Uterus (tissue), 4 donors: ENCODE results near the gene MAP4K4. TPM values are rescaled to one million over a fixed set of nuclear protein-coding genes. Genes with fewer than 3 reads are reported as not detected.
A peak's percentile ranks its signal among the peaks of the same experiment; 100 is the strongest.

Experiments
- DNase-seq, 2 donors: peaks; one replicate each; pipeline ENCODE4 v3.0.0-alpha.2; 2019 to 2020
- H3K27ac ChIP-seq, 2 donors: fragments of 200-600 bp; sonication (generic); 1 replicate in 1 of 2; 2 replicates in 1 of 2; pipeline ENCODE4 v1.5.1; 2016 to 2018
- H3K27me3 ChIP-seq, 2 donors: fragments of 200-600 bp; sonication (generic); one replicate each; pipeline ENCODE4 v1.5.1; 2018 to 2019; ENCODE audit warnings: control low read depth in 1 of 2
- H3K36me3 ChIP-seq, 2 donors: fragments of 200-600 bp; sonication (generic); one replicate each; pipeline ENCODE4 v1.5.1; 2019; ENCODE audit warnings: control low read depth in 1 of 2
- H3K4me1 ChIP-seq, 2 donors: fragments of 200-600 bp; sonication (generic); one replicate each; pipeline ENCODE4 v1.5.1; 2018 to 2019; ENCODE audit warnings: control low read depth in 1 of 2
- H3K4me3 ChIP-seq, 2 donors: fragments of 200-600 bp; sonication (generic); 1 replicate in 1 of 2; 2 replicates in 1 of 2; pipeline ENCODE4 v1.5.1; 2018 to 2019; ENCODE audit warnings: mild to moderate bottlenecking in 1 of 2
- H3K9me3 ChIP-seq, 2 donors: fragments of 200-600 bp; sonication (generic); one replicate each; pipeline ENCODE4 v1.5.1; 2019; ENCODE audit warnings: control low read depth in 1 of 2
- CTCF ChIP-seq, 4 experiments: fragments of 200-600 bp in 2 of 4; fragments of 450-650 bp in 2 of 4; sonication (generic) in 2 of 4; IDR thresholded peaks; one replicate each; pipeline ENCODE4 v1.5.1; 2016 to 2019; ENCODE audit warnings: antibody characterized with exemption in 4 of 4, mild to moderate bottlenecking in 2 of 4, moderate library complexity in 1 of 4
- POLR2A ChIP-seq, 2 donors: fragments of 450-650 bp; IDR thresholded peaks; one replicate each; pipeline ENCODE4 v1.6.1; 2016; ENCODE audit warnings: antibody characterized with exemption in 2 of 2, mild to moderate bottlenecking in 1 of 2, moderate library complexity in 1 of 2
- intact Hi-C: fragments of 100-400 bp; cut with DNase I; formaldehyde crosslinking; loops from one replicate; pipeline ENCODE4 v1.15.1; 2023; ENCODE audit warnings: low total_unique reads
- total RNA-seq, 4 donors: library from RNA; depleted of rRNA in 3 of 4; stranded (reverse); fragments of >200 nt in 3 of 4; gene quantifications; one replicate each; pipeline versions ENCODE4 v1.1.0 to v1.2.4, GENCODE V29; 2014 to 2023
- donor health status: DM: yes; HTN: yes; CAD: no.

MAP4K4 gene
- total RNA-seq, 4 donors from 2014 or later: 17.9 to 87.2 (median 55.4) TPM

- intact Hi-C loops: no loop called here
- Histone ChIP-seq H3K36me3 (no peaks in the 10 kb centered on the region), H3K4me1 (no peaks in the 10 kb centered on the region), H3K9me3 (no peaks in the 10 kb centered on the region), H3K27ac (no peak overlapping the region), H3K4me3 (no peak overlapping the region), H3K27me3 (no peaks in the 10 kb centered on the region)
- no peak for TF ChIP-seq CTCF (IDR thresholded peaks at IDR 0.05)
- no peak for TF ChIP-seq POLR2A (IDR thresholded peaks at IDR 0.05)
- DNase-seq: no peak
Measured at GRCh38 chr2:101815154-101815553, 117.6 kb downstream of the MAP4K4 start.

- H3K27me3 ChIP-seq: no peaks in the 10 kb centered on the region
- intact Hi-C loops: no loop called here
- TF ChIP-seq POLR2A (IDR thresholded peaks at IDR 0.05) (no peak), CTCF (IDR thresholded peaks at IDR 0.05) (no peak)
Measured at GRCh38 chr2:101815739-101816391, 118.4 kb downstream of the MAP4K4 start.

GRCh38 chr2:101816598-101816997 is 119.1 kb downstream of the MAP4K4 start:
- intact Hi-C loops: no loop called here
- no peak for TF ChIP-seq POLR2A (IDR thresholded peaks at IDR 0.05)
- no peak for TF ChIP-seq CTCF (IDR thresholded peaks at IDR 0.05)
- Histone ChIP-seq H3K4me1 (no peaks in the 10 kb centered on the region), H3K36me3 (no peaks in the 10 kb centered on the region), H3K27me3 (no peaks in the 10 kb centered on the region), H3K9me3 (no peaks in the 10 kb centered on the region), H3K4me3 (no peak overlapping the region), H3K27ac (no peak overlapping the region)
- DNase-seq: no peak

More at GRCh38 chr2:101815739-101816391, 118.4 kb downstream of the MAP4K4 start:
- Histone ChIP-seq H3K36me3 (no peaks in the 10 kb centered on the region), H3K4me3 (no peak overlapping the region), H3K4me1 (no peaks in the 10 kb centered on the region), H3K9me3 (no peaks in the 10 kb centered on the region), H3K27ac (no peak overlapping the region)
- peak; percentile 35 to 43 for DNase-seq

DNA sequence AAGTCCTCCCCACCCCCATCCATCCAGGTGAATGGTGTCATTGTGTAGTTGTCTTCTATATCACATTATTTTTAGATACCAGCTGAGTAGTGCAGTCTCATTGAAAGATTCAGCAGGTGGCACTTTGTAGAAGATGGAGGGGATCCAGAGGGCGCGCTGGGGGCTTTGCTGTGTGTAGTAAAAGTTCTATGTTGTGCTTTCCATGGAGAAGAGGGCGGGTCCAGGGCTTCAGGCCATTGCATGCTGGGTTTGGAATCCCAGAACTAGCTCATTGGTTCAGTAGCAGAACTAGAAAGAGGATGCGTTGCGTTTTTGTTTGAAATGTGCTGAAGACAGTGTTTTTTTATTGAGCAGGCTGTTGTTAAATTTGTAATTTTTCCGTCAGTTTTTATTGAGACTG is 120.0 kb downstream of the MAP4K4 start:
- intact Hi-C loops: no loop called here
- TF ChIP-seq POLR2A (IDR thresholded peaks at IDR 0.05): no peak
- no peak for TF ChIP-seq CTCF (IDR thresholded peaks at IDR 0.05)
- DNase-seq: no peak
- no peaks in the 10 kb centered on the region for H3K36me3 ChIP-seq
- no peaks in the 10 kb centered on the region for H3K9me3 ChIP-seq
- no peak overlapping the region for H3K27ac ChIP-seq
- no peaks in the 10 kb centered on the region for H3K27me3 ChIP-seq
- H3K4me1 ChIP-seq: no peaks in the 10 kb centered on the region
- H3K4me3 ChIP-seq: no peak overlapping the region

- no peaks in the 10 kb centered on the region for H3K36me3 ChIP-seq
- DNase-seq: no peak
- TF ChIP-seq POLR2A (IDR thresholded peaks at IDR 0.05): no peak
- no peak for TF ChIP-seq CTCF (IDR thresholded peaks at IDR 0.05)
- no peaks in the 10 kb centered on the region for H3K27me3 ChIP-seq
- no peaks in the 10 kb centered on the region for H3K9me3 ChIP-seq
- H3K4me1 ChIP-seq: no peaks in the 10 kb centered on the region
- intact Hi-C loops: no loop called here
- no peak overlapping the region for H3K4me3 ChIP-seq
- peak overlapping the region in 1 of 2 donors; percentile 4 for H3K27ac ChIP-seq
Measured at GRCh38 chr2:101818531-101819451, 121.3 kb downstream of the MAP4K4 start.
